GM10248 (cell line): ENCODE data around the gene KCNK3.

ENCODE experiments used
- CTCF ChIA-PET: fragments of 300-600 bp; sonication (Branson Sonifier 250); formaldehyde crosslinking; extraction: SDS; loops from one replicate; lab custom pipeline; 2021; ENCODE audit warnings: antibody characterized with exemption; lab: Yijun Ruan, JAX
- POLR2A ChIA-PET: fragments of 350-650 bp; sonication (Branson Sonifier 250); formaldehyde crosslinking; extraction: SDS; loops from one replicate; lab custom pipeline; 2020; ENCODE audit warnings: antibody characterized with exemption; lab: Yijun Ruan, JAX
- DNase-seq: peaks from one replicate; pipeline ENCODE4 v3.0.0; 2012; ENCODE audit errors: extremely low spot score
- TF ChIP-seq, protein P1 (sequence below): IDR thresholded peaks from 2 replicates; pipeline ENCODE4 v1.5.1; 2012; ENCODE audit warnings: mild to moderate bottlenecking, low read depth; ENCODE audit errors: extremely low read depth, missing control alignments, control extremely low read depth

The KCNK3 gene

GRCh38 chr2:26705126-26705525, 12.6 kb downstream of the KCNK3 start:
- DNase-seq, result no peak
- POLR2A ChIA-PET, result no interaction called here
- CTCF ChIA-PET, result no interaction called here
- TF ChIP-seq, protein P1, sequence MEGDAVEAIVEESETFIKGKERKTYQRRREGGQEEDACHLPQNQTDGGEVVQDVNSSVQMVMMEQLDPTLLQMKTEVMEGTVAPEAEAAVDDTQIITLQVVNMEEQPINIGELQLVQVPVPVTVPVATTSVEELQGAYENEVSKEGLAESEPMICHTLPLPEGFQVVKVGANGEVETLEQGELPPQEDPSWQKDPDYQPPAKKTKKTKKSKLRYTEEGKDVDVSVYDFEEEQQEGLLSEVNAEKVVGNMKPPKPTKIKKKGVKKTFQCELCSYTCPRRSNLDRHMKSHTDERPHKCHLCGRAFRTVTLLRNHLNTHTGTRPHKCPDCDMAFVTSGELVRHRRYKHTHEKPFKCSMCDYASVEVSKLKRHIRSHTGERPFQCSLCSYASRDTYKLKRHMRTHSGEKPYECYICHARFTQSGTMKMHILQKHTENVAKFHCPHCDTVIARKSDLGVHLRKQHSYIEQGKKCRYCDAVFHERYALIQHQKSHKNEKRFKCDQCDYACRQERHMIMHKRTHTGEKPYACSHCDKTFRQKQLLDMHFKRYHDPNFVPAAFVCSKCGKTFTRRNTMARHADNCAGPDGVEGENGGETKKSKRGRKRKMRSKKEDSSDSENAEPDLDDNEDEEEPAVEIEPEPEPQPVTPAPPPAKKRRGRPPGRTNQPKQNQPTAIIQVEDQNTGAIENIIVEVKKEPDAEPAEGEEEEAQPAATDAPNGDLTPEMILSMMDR, result no peak

DNA sequence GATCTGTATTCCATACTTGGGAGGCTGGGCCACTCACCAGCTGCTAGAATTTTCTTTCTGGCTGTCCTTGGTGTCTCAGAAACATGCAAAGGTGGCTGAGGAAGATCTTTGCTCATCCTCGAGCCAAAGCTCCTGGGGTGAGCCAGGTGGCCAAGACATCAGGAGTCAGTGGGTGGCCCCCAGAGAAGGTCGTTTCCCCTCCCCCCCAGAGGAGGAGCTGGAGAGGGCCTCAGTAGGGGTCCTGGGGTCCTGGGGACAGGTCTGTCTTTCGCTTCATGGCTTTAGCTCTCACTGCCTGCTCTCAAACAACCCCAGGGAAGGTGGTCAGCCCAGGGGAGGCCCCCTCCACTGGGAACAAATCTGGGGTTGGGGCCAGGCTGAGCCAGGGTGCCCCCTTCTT, 13.6 kb downstream of the KCNK3 start:
- DNase-seq, result no peak
- TF ChIP-seq, protein P1, result no peak
- ChIA-PET POLR2A (no interaction called here), CTCF (no interaction called here)

DNA sequence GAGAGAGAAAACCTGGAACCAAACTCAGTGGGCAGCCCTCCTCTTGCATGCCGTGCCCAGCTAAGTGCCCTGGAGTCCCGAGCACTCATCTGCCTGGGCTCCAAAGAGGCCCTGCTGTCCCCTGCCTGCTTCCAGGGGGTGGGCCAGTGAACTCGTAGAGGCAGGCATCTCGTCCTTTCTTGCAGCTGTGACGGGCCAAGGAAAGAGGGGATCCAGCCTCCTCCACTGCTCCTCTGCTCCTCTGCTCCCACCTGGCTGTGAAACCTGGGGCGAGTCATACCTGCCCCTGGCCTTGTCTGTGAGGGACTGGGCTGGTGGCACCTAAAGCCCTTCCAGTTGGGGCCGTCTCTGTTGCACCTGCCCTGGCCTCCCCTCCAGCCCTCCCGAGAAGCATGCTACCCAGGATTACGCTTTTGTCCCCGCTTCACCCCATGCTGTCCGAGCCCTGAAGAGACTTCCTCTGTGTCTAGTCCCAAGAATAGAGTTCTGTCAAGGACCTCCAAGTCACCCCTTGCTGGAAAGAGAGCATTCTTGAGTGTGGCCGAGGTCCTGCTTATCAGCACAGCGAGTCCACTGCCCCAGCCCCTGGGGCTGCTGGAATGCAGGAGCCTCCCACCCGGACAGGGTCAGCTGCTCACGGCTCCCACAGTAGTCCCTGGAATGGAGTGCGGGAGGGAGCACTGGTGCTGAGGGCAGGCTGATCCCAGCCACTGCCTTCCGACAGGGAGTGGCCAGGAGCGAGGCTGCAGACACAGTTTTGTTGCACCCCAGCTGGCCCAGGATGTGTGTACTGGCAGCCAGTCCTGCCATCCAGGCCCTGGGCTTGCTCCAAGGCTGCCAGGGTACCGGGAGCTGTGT, 14.3 kb downstream of the KCNK3 start:
- no peak for DNase-seq
- ChIA-PET CTCF (interaction anchor here (1.1 kb wide), 1 partner anchor 11 kb away, joined by 3 read pairs; no protein-coding TSS in a partner anchor), POLR2A (no interaction called here)
- TF ChIP-seq, protein P1, result no peak

DNA sequence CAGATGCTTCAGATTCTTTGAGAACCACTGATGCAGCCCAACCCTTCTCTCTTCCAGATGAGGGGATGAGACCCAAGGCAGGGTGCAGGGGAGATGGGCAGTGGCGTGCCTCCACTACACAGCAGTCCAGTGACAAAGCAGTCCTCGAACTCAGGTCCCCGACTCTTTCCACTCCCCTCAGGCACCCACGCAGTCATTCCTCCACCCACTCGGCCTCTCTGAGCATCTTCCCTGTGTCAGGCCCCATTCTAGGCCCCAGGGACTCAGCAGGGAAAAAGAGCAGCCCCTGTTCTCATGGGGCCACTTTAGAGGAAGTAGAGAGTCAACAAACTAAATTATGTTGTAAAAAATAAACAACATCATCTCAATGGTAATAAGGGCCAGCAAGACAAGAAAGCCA, 15.2 kb downstream of the KCNK3 start:
- TF ChIP-seq, protein P1, result no peak
- ChIA-PET POLR2A (no interaction called here), CTCF (interaction anchor here (1.5 kb wide), 1 partner anchor 25 kb away, joined by 3 read pairs; no protein-coding TSS in a partner anchor)
- DNase-seq, result no peak

DNA sequence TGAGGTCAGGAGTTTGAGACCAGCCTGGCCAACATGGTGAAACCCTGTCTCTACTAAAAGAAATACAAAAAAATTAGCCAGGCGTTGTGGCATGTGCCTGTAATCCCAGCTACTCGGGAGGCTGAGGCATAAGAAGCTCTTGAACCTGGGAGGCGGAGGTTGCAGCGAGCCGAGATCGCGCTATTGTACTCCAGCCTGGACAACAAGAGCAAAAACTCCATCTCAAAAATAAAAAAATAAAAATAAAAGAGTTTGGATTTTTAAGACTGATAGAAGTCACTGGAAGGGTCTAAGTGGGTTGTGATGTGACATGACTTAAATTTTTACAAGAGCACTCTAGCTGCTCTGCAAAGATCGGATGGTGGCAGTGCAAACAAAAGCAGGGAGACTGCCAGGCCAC, 15.9 kb downstream of the KCNK3 start:
- ChIA-PET POLR2A (no interaction called here), CTCF (interaction anchor here (1.5 kb wide), 1 partner anchor 26 kb away, joined by 3 read pairs; no protein-coding TSS in a partner anchor)
- TF ChIP-seq, protein P1, result no peak
- DNase-seq, result no peak

DNA sequence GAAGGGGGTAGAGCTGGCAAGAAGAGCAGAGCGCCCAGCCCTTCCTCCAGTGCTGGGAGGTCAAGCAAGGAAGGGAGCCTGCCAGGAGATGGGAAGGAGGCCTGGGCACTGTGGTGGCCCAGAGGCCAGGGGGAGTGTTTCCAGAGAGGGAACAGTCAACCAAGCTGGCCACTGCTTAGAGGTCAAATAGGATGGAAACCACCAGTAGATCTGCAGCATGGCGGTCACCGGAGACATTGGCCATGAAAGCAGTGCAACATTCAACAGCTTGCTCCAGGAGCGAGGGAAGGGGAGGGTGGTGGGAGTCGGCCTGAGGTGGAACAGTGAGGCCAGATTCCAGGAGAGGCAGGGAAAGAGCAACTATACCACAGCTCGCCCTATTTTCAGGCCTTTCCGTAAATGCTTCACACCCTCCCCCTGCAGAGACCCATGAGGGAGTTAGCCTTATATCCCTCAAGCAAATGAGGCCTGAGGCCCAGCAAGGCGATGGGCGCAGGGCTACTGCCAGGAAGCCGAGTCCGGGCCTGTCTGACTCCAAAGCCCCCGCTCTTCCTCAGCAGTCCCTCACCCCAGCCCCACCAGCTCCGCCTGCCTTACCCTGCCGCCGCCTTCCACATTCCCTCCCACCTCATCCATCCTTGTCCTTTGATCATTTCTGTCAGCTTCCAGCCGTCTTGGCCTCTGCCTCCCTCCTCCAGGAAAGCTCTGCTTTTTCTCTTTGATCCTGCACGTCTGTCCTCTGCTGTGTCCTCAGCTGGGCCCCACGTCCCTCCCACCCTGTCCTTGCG, 17.0 kb downstream of the KCNK3 start:
- no peak for DNase-seq
- CTCF ChIA-PET, result interaction anchor here (1.5 kb wide), 1 partner anchor 27 kb away, joined by 3 read pairs; no protein-coding TSS in a partner anchor
- TF ChIP-seq, protein P1, result no peak
- POLR2A ChIA-PET, result no interaction called here
